ENCODE measurements around the gene MRPL24.

MRPL24 gene

GRCh38 chr1:156751757-156752481, 11.0 kb upstream of the MRPL24 start (continued):
- TF ChIP-seq ZXDB (tag by site-specific recombination; IDR thresholded peaks at IDR 0.05), result peak; percentile 62; the same call in 1 of the 2 replicates
- TF ChIP-seq ZFP3 (tag by site-specific recombination; IDR thresholded peaks at IDR 0.05; ENCODE audit: low read depth), result no peak
- peak; percentile 92 for TF ChIP-seq ZSCAN30 (tag by site-specific recombination; IDR thresholded peaks at IDR 0.05)
- TF ChIP-seq ZNF707 (tag by site-specific recombination; IDR thresholded peaks at IDR 0.05), result no peak
- TF ChIP-seq ATF2 (tag by site-specific recombination; IDR thresholded peaks at IDR 0.05; ENCODE audit: low read depth), result no peak
- TF ChIP-seq ZNF416 (tag by site-specific recombination; IDR thresholded peaks at IDR 0.05), result no peak
- TF ChIP-seq ZSCAN23 (tag by site-specific recombination; IDR thresholded peaks at IDR 0.05), result no peak
- TF ChIP-seq ZNF664 (tag by site-specific recombination; IDR thresholded peaks at IDR 0.05), result no peak
- TF ChIP-seq TRIM28 (IDR thresholded peaks at IDR 0.05; ENCODE audit: borderline replicate concordance, low read length), result no peak
- TF ChIP-seq ZBTB17 (tag by site-specific recombination; IDR thresholded peaks at IDR 0.05), result peak; percentile 98
- no peak for TF ChIP-seq HOXA7 (CRISPR knock-in tag; IDR thresholded peaks at IDR 0.05; ENCODE audit: borderline replicate concordance)
- no peak for TF ChIP-seq ZNF623 (tag by site-specific recombination; IDR thresholded peaks at IDR 0.05)
- TF ChIP-seq ZNF37A (tag by site-specific recombination; IDR thresholded peaks at IDR 0.05), result no peak
- no peak for TF ChIP-seq ZNF510 (tag by site-specific recombination; IDR thresholded peaks at IDR 0.05; ENCODE audit: insufficient replicate concordance)
- TF ChIP-seq BCL11B (tag by site-specific recombination; IDR thresholded peaks at IDR 0.05; ENCODE audit: low read depth), result no peak
- TF ChIP-seq TSHZ1 (tag by site-specific recombination; IDR thresholded peaks at IDR 0.05; ENCODE audit: borderline replicate concordance), result no peak; the same call in 1 of the 2 replicates
- TF ChIP-seq ZNF610 (tag by site-specific recombination; IDR thresholded peaks at IDR 0.05; ENCODE audit: borderline replicate concordance), result peak; percentile 78; the same call in 1 of the 2 replicates
- TF ChIP-seq ZNF473 (tag by site-specific recombination; IDR thresholded peaks at IDR 0.05), result no peak
- TF ChIP-seq ZNF133 (tag by site-specific recombination; IDR thresholded peaks at IDR 0.05), result no peak
- no peak for TF ChIP-seq REPIN1 (tag by site-specific recombination; IDR thresholded peaks at IDR 0.05; ENCODE audit: low read depth)
- no peak for TF ChIP-seq PRDM1 (tag by site-specific recombination; IDR thresholded peaks at IDR 0.05)
- TF ChIP-seq ZNF768 (tag by site-specific recombination; IDR thresholded peaks at IDR 0.05), result no peak
- no peak for TF ChIP-seq ZNF350 (tag by site-specific recombination; IDR thresholded peaks at IDR 0.05)
- TF ChIP-seq PRDM2 (tag by site-specific recombination; IDR thresholded peaks at IDR 0.05; ENCODE audit: borderline replicate concordance), result no peak
- TF ChIP-seq ZNF280D (tag by site-specific recombination; IDR thresholded peaks at IDR 0.05), result no peak
- TF ChIP-seq TCF7L2 (IDR thresholded peaks at IDR 0.05; ENCODE audit: borderline replicate concordance, low read depth, low read length), result no peak
- no peak for TF ChIP-seq ZFP41 (tag by site-specific recombination; IDR thresholded peaks at IDR 0.05; ENCODE audit: borderline replicate concordance)

Data from HEK293 (cell line).